Common myeloid progenitor, CD34-positive (primary cell): ENCODE data around the gene ADGRD1. TPM values are rescaled to one million over a fixed set of nuclear protein-coding genes. Genes with fewer than 3 reads are reported as not detected.
"Not testable (repeated sequence)": the region's sequence is repeated elsewhere in the genome, so short reads cannot be mapped to it uniquely, and the experiment has no call there.

ENCODE experiments used
- CTCF ChIA-PET: fragments of 350-600 bp; sonication (Branson Sonifier 250); formaldehyde crosslinking; loops from one replicate; lab custom pipeline; 2021; ENCODE audit warnings: antibody characterized with exemption; lab: Charles Lee
- POLR2A ChIA-PET: fragments of 350-600 bp; sonication (Branson Sonifier 250); formaldehyde crosslinking; loops from one replicate; lab custom pipeline; 2021; ENCODE audit warnings: antibody characterized with exemption; lab: Charles Lee
- DNase-seq, 3 donors: peaks; one replicate each; pipeline versions ENCODE4 v3.0.0 to v3.0.0-alpha.2; 2013
- H3K27ac ChIP-seq, 2 experiments: 1 replicate in 1 of 2; 2 replicates in 1 of 2; pipeline ENCODE4 v1.7.0; 2013; ENCODE audit warnings: inconsistent platforms in 2 of 2, low read length in 2 of 2, mild to moderate bottlenecking in 2 of 2, low read depth in 1 of 2, moderate library complexity in 1 of 2; ENCODE audit not compliant: severe bottlenecking in 2 of 2, insufficient read depth in 1 of 2, poor library complexity in 1 of 2
- H3K27me3 ChIP-seq, 5 experiments: replicated peaks in 2 of 5; 1 replicate in 3 of 5; 2 replicates in 2 of 5; pipeline versions ENCODE4 v1.6.1 to v1.7.0; 2013; ENCODE audit warnings: low read length in 4 of 5, mild to moderate bottlenecking in 2 of 5, moderate library complexity in 2 of 5, inconsistent platforms in 1 of 5; ENCODE audit not compliant: insufficient read depth in 5 of 5, control insufficient read depth in 4 of 5
- H3K36me3 ChIP-seq, 4 experiments: 1 replicate in 2 of 4; 2 replicates in 2 of 4; pipeline versions ENCODE4 v1.6.1 to v1.7.0; 2013; ENCODE audit warnings: low read length in 3 of 4, control low read depth in 1 of 4, mild to moderate bottlenecking in 1 of 4; ENCODE audit not compliant: control insufficient read depth in 4 of 4, insufficient read depth in 4 of 4
- H3K4me1 ChIP-seq, 4 experiments: 1 replicate in 3 of 4; 2 replicates in 1 of 4; pipeline versions ENCODE4 v1.6.1 to v1.7.1; 2013; ENCODE audit warnings: low read length in 3 of 4, mild to moderate bottlenecking in 3 of 4, control low read depth in 1 of 4, inconsistent platforms in 1 of 4, moderate library complexity in 1 of 4; ENCODE audit not compliant: control insufficient read depth in 4 of 4, insufficient read depth in 4 of 4; ENCODE audit errors: control extremely low read depth in 1 of 4
- H3K4me3 ChIP-seq, 7 experiments: 1 replicate in 4 of 7; 2 replicates in 3 of 7; pipeline versions ENCODE4 v1.5.1 to v1.7.0; 2013; ENCODE audit warnings: mild to moderate bottlenecking in 7 of 7, low read length in 6 of 7, moderate library complexity in 6 of 7, inconsistent platforms in 2 of 7, low read depth in 2 of 7, control low read depth in 1 of 7; ENCODE audit not compliant: insufficient read depth in 4 of 7, control insufficient read depth in 1 of 7; ENCODE audit errors: extremely low read depth in 1 of 7
- H3K9me3 ChIP-seq, 5 experiments: 1 replicate in 4 of 5; 2 replicates in 1 of 5; pipeline versions ENCODE4 v1.6.1 to v1.7.1; 2013; ENCODE audit warnings: low read length in 4 of 5, mild to moderate bottlenecking in 2 of 5, inconsistent platforms in 1 of 5, low read depth in 1 of 5, moderate library complexity in 1 of 5; ENCODE audit not compliant: control insufficient read depth in 4 of 5, insufficient read depth in 2 of 5; ENCODE audit errors: control extremely low read depth in 1 of 5
- WGBS: methylation state at CpG from one replicate; pipeline ENCODE4 v1.1.5; 2013; ENCODE audit not compliant: insufficient coverage; 5-methylcytosine and 5-hydroxymethylcytosine counted together
- polyA plus RNA-seq: library from polyadenylated mRNA; unstranded; fragments of 120-200 nt; gene quantifications from one replicate; pipeline ENCODE4 v1.2.1, GENCODE V29; 2013

ADGRD1 gene
- polyA plus RNA-seq: 0.25 TPM

DNA sequence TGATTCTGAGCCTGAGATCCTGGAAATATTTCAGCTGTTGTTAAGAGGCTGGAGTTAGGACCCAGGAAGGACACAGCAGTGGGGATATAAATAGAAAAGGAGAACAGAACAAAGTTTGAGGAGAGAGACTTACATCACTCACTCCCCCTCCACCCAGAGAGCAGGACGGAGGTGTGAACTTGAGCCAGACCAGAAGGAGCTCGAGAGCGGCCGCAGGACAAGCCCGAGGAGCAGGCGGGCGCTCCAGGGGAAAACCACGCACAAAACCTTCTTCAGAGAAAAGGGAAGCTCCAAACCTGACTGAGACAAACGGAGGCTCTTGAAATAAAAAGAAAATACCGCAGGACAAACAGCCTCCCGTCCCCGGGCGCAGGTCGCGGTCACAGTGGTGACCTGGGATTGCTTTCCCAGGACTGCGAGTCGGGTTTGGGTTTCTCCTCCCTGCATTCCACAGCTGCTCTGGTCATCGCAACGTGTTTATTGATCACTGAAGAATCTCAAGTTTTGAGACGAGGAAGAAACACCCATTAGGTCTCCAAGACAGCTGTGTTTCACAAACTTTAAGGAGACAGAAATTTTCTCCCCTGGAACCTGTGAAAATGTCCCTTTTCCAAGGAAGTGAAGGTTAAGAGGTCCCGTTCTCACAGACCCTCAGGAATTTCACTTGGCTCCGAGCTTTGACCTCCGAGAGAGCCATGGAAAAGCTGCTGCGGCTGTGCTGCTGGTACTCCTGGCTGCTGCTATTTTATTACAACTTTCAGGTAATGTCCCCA, at the start of gene ADGRD1:
ADGRD1 (plus strand) TSS at position 137 of the 773 bp plus-strand sequence; CDS start at position 696, 559 bp downstream.
- Histone ChIP-seq H3K36me3 (no peaks in the 10 kb centered on the region), H3K4me3 (peak within 1 kb of the TSS in 3 of 7 experiments; percentile 2 to 23 (median 7)), H3K27ac (no peak within 1 kb of the TSS), H3K27me3 (peaks cover 0 to 35% (median 21%) of the 10 kb centered on the region in 5 experiments), H3K4me1 (peaks cover 0 to 15% (median 12%) of the 10 kb centered on the region in 4 experiments), H3K9me3 (no peaks in the 10 kb centered on the region)
- ChIA-PET POLR2A (no interaction called here), CTCF (no interaction called here)
- WGBS: 10% methylated on average over 23 of the region's 24 CpGs
- DNase-seq: peak; percentile 17 to 58 (median 57)

DNA sequence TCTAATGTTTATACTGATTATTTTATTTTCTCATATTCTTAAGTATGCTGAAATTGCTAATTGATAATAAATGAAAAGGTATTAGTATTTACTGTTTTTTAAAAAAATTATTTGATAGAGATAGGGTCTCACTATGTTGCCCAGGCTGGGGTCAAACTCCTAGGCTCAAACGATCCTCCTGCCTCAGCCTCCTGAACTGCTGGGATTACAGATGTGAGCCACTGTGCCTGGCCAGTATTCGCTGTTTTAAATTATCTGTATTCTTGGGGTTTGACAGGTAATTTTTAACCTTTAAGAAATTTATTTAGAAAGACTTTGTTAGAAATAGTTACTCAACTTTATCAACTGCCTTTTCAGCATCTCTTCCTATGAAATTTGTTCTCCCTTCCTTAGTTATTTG, 49.6 kb upstream of the ADGRD1 start:
- no peak overlapping the region for H3K4me3 ChIP-seq
- CTCF ChIA-PET: no interaction called here
- no peaks in the 10 kb centered on the region for H3K36me3 ChIP-seq
- H3K9me3 ChIP-seq: peaks cover 0 to 5% (median 0%) of the 10 kb centered on the region in 5 experiments
- 100% methylated on average over 1 of the region's 2 CpGs for WGBS
- no peak overlapping the region for H3K27ac ChIP-seq
- no peaks in the 10 kb centered on the region for H3K4me1 ChIP-seq
- POLR2A ChIA-PET: no interaction called here
- H3K27me3 ChIP-seq: no peaks in the 10 kb centered on the region
- DNase-seq: no peak

DNA sequence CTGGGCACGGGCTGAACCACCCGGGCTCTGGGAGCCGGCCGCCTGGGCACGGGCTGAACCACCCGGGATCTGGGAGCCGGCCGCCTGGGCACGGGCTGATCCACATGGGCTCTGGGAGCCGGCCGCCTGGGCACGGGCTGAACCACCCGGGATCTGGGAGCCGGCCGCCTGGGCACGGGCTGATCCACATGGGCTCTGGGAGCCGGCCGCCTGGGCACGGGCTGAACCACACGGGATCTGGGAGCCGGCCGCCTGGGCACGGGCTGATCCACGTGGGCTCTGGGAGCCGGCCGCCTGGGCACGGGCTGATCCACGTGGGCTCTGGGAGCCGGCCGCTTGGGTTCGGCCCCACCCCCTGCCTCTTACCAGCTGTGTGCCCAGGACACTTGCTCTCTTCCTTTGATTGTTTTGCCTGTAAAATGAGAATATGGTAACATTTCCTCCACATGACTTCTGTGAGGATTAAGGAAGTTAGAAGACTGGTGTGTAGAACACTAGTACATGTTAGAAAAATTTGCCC, 48.7 kb upstream of the ADGRD1 start:
- H3K27me3 ChIP-seq, H3K4me1 ChIP-seq, H3K9me3 ChIP-seq, POLR2A ChIA-PET, DNase-seq, H3K36me3 ChIP-seq, H3K27ac ChIP-seq, H3K4me3 ChIP-seq, CTCF ChIA-PET: not testable (repeated sequence)
- 93% methylated on average over 16 of the region's 31 CpGs for WGBS

DNA sequence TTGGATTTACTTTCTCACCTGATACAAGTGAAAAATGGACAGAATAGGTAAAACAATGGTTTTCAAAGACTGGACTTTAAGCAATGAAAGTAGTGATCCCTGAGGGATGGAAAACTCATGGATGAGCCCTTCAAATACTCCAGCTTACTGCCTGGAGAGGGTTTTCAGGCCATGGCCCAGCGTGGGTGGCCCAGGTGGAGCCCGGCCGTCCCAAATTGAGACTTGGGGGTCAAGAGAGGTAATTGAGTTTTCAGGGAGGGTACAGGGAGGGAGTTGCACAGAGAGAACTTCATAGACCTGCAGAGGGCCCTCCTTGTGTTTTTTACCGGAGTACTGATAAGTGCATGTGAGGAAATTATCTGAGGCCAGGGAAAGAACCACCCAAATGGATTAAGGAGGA, 44.6 kb upstream of the ADGRD1 start:
- no peaks in the 10 kb centered on the region for H3K36me3 ChIP-seq
- H3K27ac ChIP-seq: no peak overlapping the region
- peaks cover 0 to 4% (median 0%) of the 10 kb centered on the region in 5 experiments for H3K27me3 ChIP-seq
- no peak overlapping the region for H3K4me3 ChIP-seq
- POLR2A ChIA-PET: no interaction called here
- no peak for DNase-seq
- WGBS: 95% methylated on average over 4 of the region's 4 CpGs
- CTCF ChIA-PET: interaction anchor here (1.8 kb wide), 1 partner anchor 8 kb away, joined by 5 read pairs; no protein-coding TSS in a partner anchor
- H3K9me3 ChIP-seq: peaks cover 2 to 17% (median 4%) of the 10 kb centered on the region in 5 experiments
- H3K4me1 ChIP-seq: no peaks in the 10 kb centered on the region

DNA sequence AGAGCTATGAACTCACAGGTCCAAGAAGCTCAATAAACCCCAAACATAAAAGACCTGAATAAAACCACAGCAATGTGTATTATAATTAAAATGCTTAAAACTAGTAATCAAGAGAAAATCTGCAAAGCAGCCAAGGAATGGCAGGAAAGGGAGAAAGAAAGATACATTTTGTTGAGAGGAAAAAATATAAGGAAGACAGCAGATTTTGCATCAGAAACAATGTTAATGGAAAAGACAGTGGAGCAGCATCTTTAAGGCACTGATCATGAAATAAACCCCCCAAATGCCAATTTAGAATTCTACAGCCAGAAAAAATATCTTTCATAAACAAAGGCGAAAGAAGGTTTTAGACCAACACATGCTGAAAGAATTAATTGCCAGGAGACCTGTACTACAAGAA, 42.5 kb upstream of the ADGRD1 start:
- ChIA-PET CTCF (no interaction called here), POLR2A (no interaction called here)
- H3K4me1 ChIP-seq: no peaks in the 10 kb centered on the region
- H3K4me3 ChIP-seq: no peak overlapping the region
- H3K36me3 ChIP-seq: no peaks in the 10 kb centered on the region
- no CpG with 5 or more reads among the region's 1 CpG for WGBS
- H3K27me3 ChIP-seq: peaks cover under 1 to 21% (median 6%) of the 10 kb centered on the region in 5 experiments
- H3K9me3 ChIP-seq: peaks cover 2 to 17% (median 4%) of the 10 kb centered on the region in 5 experiments
- no peak overlapping the region for H3K27ac ChIP-seq
- no peak for DNase-seq

DNA sequence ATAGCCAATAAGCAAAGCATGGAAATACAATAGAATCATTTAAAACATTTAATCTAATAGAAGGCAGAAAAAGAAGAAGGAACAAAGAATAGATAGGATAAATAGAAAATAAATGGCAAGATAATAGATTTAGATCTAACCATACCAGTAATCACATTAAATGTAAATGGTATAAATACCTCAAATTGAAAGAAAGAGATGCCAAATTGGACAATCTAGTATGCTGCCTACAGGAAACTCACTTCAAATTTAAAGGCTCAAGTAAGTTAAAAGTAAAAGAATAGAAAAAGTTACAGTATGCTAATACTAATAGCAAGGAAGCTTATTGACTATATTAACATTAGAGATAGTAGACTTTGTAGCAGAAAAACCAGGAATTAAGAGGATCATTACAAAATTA, 41.8 kb upstream of the ADGRD1 start:
- ChIA-PET CTCF (no interaction called here), POLR2A (no interaction called here)
- no peak overlapping the region for H3K27ac ChIP-seq
- no peak for DNase-seq
- peaks cover 2 to 17% (median 4%) of the 10 kb centered on the region in 5 experiments for H3K9me3 ChIP-seq
- peaks cover 5 to 28% (median 11%) of the 10 kb centered on the region in 5 experiments for H3K27me3 ChIP-seq
- no peaks in the 10 kb centered on the region for H3K4me1 ChIP-seq
- H3K36me3 ChIP-seq: no peaks in the 10 kb centered on the region
- no peak overlapping the region for H3K4me3 ChIP-seq
